GM10847 (cell line): ENCODE data around the gene BHLHA15.

Source experiments
- POLR2A ChIP-seq: IDR thresholded peaks from 2 replicates; pipeline ENCODE4 v1.6.1; 2011; ENCODE audit not compliant: insufficient read length; ENCODE audit errors: extremely low read depth

Gene BHLHA15

GRCh38 chr7:98225913-98226614 lies 14.8 kb downstream of the BHLHA15 start:
- no peak for TF ChIP-seq POLR2A

GRCh38 chr7:98227939-98228338 lies 16.7 kb downstream of the BHLHA15 start:
- no peak for TF ChIP-seq POLR2A

- no peak for TF ChIP-seq POLR2A
Measured at GRCh38 chr7:98228801-98229200, 17.6 kb downstream of the BHLHA15 start.

GRCh38 chr7:98229441-98229840 lies 18.2 kb downstream of the BHLHA15 start:
- TF ChIP-seq POLR2A = no peak

- no peak for TF ChIP-seq POLR2A
Measured at GRCh38 chr7:98229991-98230745, 18.9 kb downstream of the BHLHA15 start.

GRCh38 chr7:98230746-98231471 lies 19.7 kb downstream of the BHLHA15 start:
- no peak for TF ChIP-seq POLR2A

GRCh38 chr7:98231493-98232262 lies 20.4 kb downstream of the BHLHA15 start:
- TF ChIP-seq POLR2A = no peak

- no peak for TF ChIP-seq POLR2A
Measured at GRCh38 chr7:98232263-98232585, 21.0 kb downstream of the BHLHA15 start.

- TF ChIP-seq POLR2A = no peak
Measured at GRCh38 chr7:98232799-98233198, 21.6 kb downstream of the BHLHA15 start.

GRCh38 chr7:98233219-98234070 lies 22.2 kb downstream of the BHLHA15 start:
- no peak for TF ChIP-seq POLR2A

GRCh38 chr7:98234429-98235147 lies 23.3 kb downstream of the BHLHA15 start:
- no peak for TF ChIP-seq POLR2A

GRCh38 chr7:98235901-98236300 lies 24.7 kb downstream of the BHLHA15 start:
- TF ChIP-seq POLR2A = no peak

- TF ChIP-seq POLR2A = no peak
Measured at GRCh38 chr7:98236355-98237185, 25.3 kb downstream of the BHLHA15 start.
